IgD-negative memory B cell (primary cell): ENCODE data around the gene F13A1. TPM values are rescaled to one million over a fixed set of nuclear protein-coding genes. Genes with fewer than 3 reads are reported as not detected.
A peak's percentile ranks its signal among the peaks of the same experiment; 100 is the strongest.

Experiments used
- H3K27ac Mint-ChIP-seq, 3 donors: one replicate each; pipeline ENCODE4 v1.8.0; 2020 to 2022; ENCODE audit warnings: mild to moderate bottlenecking in 3 of 3, mixed read lengths in 3 of 3, moderate library complexity in 1 of 3
- H3K27me3 Mint-ChIP-seq: one replicate; pipeline ENCODE4 v1.8.0; 2021; ENCODE audit warnings: mixed read lengths
- H3K36me3 Mint-ChIP-seq: one replicate; pipeline ENCODE4 v1.8.0; 2020; ENCODE audit warnings: mild to moderate bottlenecking, mixed read lengths
- H3K4me1 Mint-ChIP-seq, 3 donors: one replicate each; pipeline ENCODE4 v1.8.0; 2020 to 2022; ENCODE audit warnings: mixed read lengths in 3 of 3, mild to moderate bottlenecking in 1 of 3
- H3K4me3 Mint-ChIP-seq, 4 donors: one replicate each; pipeline ENCODE4 v1.8.0; 2020 to 2022; ENCODE audit warnings: mild to moderate bottlenecking in 4 of 4, mixed read lengths in 4 of 4, moderate library complexity in 3 of 4
- H3K9me3 Mint-ChIP-seq, 3 donors: one replicate each; pipeline ENCODE4 v1.8.0; 2020 to 2021; ENCODE audit warnings: mixed read lengths in 3 of 3, mild to moderate bottlenecking in 1 of 3
- polyA plus RNA-seq: library from polyadenylated mRNA; unstranded; fragments of 300-500 nt; fragmentation: Illumina TruSeq; gene quantifications from one replicate; pipeline ENCODE4 v1.2.3, GENCODE V29; 2021

F13A1 gene
- polyA plus RNA-seq, 1 donor from 2014 or later, result 3.7 TPM

GRCh38 chr6:6169141-6169540, 151.3 kb downstream of the F13A1 start:
- Mint-ChIP-seq H3K27ac (no peak overlapping the region), H3K27me3 (peaks cover 7% of the 10 kb centered on the region), H3K4me1 (no peaks in the 10 kb centered on the region), H3K36me3 (no peaks in the 10 kb centered on the region), H3K4me3 (no peak overlapping the region), H3K9me3 (peaks cover 1 to 4% (median 3%) of the 10 kb centered on the region in 3 donors)

DNA sequence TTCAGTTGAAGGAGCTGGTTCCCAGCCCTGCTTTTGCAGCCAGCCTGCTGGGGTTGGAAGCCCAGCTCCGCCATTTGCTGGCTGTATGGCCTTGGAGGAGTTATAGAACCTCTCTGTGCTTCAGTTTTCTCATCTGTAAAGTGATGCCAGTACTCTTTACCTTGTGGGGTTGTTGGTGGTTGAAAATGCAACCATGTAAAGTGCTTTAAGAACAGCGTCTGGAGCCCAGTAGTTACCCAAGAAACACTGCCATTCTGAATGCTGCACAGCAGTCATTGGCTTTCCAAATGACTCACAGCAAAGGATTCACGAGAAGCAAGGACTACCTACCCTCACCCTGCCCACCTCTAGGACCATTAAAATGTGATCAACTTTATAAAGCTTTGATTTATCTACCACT, 154.4 kb downstream of the F13A1 start:
- Mint-ChIP-seq H3K27me3 (peaks cover 13% of the 10 kb centered on the region), H3K36me3 (no peaks in the 10 kb centered on the region), H3K27ac (no peak overlapping the region), H3K4me3 (no peak overlapping the region), H3K9me3 (no peaks in the 10 kb centered on the region), H3K4me1 (no peaks in the 10 kb centered on the region)

DNA sequence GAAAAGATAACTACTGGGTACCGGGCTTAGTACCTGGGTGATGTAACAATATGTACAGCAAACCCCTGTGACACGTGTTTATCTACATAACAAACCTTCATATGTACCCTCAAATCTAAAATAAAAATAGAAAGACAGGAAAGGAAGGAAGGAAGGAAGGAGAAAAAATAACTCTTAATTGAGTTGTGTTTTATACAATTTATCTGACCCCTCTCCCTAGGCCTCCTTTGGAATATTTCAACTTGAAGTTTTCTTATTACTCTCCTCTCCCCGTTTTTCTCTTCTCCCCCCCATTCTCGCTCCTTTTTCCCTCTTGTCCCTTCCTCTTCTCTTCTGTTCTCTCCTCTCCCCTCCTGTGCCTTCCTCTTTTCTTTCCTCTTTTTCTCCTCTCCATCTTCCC, 156.1 kb downstream of the F13A1 start:
- no peaks in the 10 kb centered on the region for H3K4me1 Mint-ChIP-seq
- H3K9me3 Mint-ChIP-seq, result no peaks in the 10 kb centered on the region
- H3K27ac Mint-ChIP-seq, result no peak overlapping the region
- H3K4me3 Mint-ChIP-seq, result no peak overlapping the region
- peaks cover 13% of the 10 kb centered on the region for H3K27me3 Mint-ChIP-seq
- no peaks in the 10 kb centered on the region for H3K36me3 Mint-ChIP-seq

DNA sequence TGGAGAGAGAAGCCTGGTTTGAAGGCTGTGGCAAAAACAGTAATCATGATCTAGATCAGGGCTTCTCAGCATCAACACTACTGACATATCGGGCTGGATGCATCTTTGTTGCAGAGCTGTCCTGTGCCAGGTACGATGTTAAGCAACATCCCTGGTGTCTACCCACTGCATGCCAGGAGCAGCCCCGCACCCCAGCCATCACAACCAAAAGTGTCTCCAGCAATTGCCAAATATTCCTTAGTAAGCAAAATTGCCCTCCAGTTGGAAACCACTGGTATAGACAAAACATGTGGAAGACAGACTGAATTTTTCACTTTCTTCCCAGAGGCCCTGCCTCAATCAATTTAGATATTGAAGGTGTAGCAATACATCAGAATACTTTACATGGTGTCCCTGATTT, 166.1 kb downstream of the F13A1 start:
- H3K36me3 Mint-ChIP-seq, result no peaks in the 10 kb centered on the region
- no peak overlapping the region for H3K27ac Mint-ChIP-seq
- H3K4me3 Mint-ChIP-seq, result no peak overlapping the region
- H3K4me1 Mint-ChIP-seq, result no peaks in the 10 kb centered on the region
- H3K27me3 Mint-ChIP-seq, result peaks cover 6% of the 10 kb centered on the region
- H3K9me3 Mint-ChIP-seq, result peaks cover 0 to 1% (median 0%) of the 10 kb centered on the region in 3 donors

GRCh38 chr6:6152060-6152459, 168.4 kb downstream of the F13A1 start:
- Mint-ChIP-seq H3K27me3 (peaks cover 2% of the 10 kb centered on the region), H3K36me3 (no peaks in the 10 kb centered on the region), H3K4me1 (no peaks in the 10 kb centered on the region), H3K4me3 (no peak overlapping the region), H3K9me3 (peaks cover 0 to 2% (median 0%) of the 10 kb centered on the region in 3 donors), H3K27ac (no peak overlapping the region)

DNA sequence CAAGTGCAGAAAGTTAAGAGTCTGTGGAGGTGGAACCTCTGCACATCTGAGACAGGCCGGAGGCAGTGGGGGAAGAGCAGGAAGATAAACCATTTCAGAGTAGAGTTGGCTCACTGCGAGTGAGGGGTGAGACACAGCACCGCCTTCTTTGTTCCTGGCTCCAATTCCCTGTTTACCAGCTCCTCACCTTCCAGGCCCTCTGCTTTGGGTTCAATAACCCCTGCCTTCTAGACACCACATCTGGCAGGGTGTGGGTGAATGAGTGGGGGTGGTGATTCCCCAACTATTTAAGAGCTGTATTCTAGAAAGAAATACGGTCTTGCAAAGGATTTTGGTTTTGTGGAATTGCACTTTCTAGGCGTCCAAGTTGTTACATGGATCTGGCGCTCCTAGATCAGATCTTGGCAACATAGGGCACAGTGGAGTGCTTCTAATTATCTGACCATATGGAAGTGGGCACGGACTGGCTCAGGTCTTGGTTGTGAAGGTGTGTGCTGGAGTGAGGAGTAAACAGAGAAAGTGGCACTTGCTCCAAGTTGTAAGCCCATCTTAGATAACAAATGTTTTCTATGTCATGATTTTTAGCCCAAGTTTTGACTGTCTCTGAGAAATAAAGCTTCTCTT, 172.2 kb downstream of the F13A1 start:
- H3K27ac Mint-ChIP-seq, result no peak overlapping the region
- peaks cover 0 to 6% (median 6%) of the 10 kb centered on the region in 3 donors for H3K9me3 Mint-ChIP-seq

GRCh38 chr6:6131492-6132109, 188.9 kb downstream of the F13A1 start:
- H3K36me3 Mint-ChIP-seq, result peaks cover 1% of the 10 kb centered on the region
- H3K27me3 Mint-ChIP-seq, result no peaks in the 10 kb centered on the region
- no peak overlapping the region for H3K4me3 Mint-ChIP-seq
- H3K9me3 Mint-ChIP-seq, result no peaks in the 10 kb centered on the region
- H3K27ac Mint-ChIP-seq, result no peak overlapping the region
- no peaks in the 10 kb centered on the region for H3K4me1 Mint-ChIP-seq

More for the DNA sequence above, 172.2 kb downstream of the F13A1 start:
- H3K36me3 Mint-ChIP-seq, result no peaks in the 10 kb centered on the region
- peaks cover 20% of the 10 kb centered on the region for H3K27me3 Mint-ChIP-seq
- no peaks in the 10 kb centered on the region for H3K4me1 Mint-ChIP-seq
- H3K4me3 Mint-ChIP-seq, result no peak overlapping the region

GRCh38 chr6:6125495-6125894, 195.0 kb downstream of the F13A1 start:
- Mint-ChIP-seq H3K4me3 (no peak overlapping the region), H3K27ac (no peak overlapping the region), H3K27me3 (peaks cover 10% of the 10 kb centered on the region), H3K4me1 (no peaks in the 10 kb centered on the region), H3K36me3 (peaks cover 1% of the 10 kb centered on the region), H3K9me3 (peaks cover 5 to 22% (median 15%) of the 10 kb centered on the region in 3 donors)

DNA sequence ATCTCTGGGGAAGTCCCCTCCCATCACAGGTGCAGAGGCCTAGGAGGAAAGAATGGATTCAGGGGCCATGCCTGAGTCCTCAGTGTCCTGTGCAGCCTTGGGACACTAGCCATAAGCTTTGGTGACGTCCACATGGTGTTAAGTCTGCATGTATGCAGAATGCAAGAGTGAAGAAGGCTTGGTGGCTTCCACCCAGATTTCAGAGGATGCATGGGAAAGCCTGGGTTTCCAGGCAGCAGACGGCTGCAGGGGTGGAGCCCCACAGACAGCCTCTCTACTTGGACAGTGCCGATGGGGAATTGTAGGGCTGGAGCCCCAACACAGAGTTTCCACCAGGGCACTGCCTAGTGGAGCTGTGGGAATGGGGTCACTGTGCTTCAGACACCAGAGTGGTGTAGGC, 196.7 kb downstream of the F13A1 start:
- Mint-ChIP-seq H3K36me3 (peaks cover 1% of the 10 kb centered on the region), H3K4me3 (no peak overlapping the region), H3K27ac (no peak overlapping the region), H3K9me3 (peaks cover 5 to 22% (median 17%) of the 10 kb centered on the region in 3 donors), H3K4me1 (no peaks in the 10 kb centered on the region), H3K27me3 (peaks cover 10% of the 10 kb centered on the region)

- no peak overlapping the region for H3K27ac Mint-ChIP-seq
- H3K9me3 Mint-ChIP-seq, result peaks cover 11 to 31% (median 31%) of the 10 kb centered on the region in 3 donors
- H3K4me3 Mint-ChIP-seq, result peak overlapping the region in 1 of 4 donors; percentile 5
- H3K27me3 Mint-ChIP-seq, result peaks cover 14% of the 10 kb centered on the region
- H3K36me3 Mint-ChIP-seq, result peaks cover 1% of the 10 kb centered on the region
- H3K4me1 Mint-ChIP-seq, result no peaks in the 10 kb centered on the region
These were observed 198.5 kb downstream of the F13A1 start for GRCh38 chr6:6121943-6122342.

GRCh38 chr6:6105472-6106036, 214.9 kb downstream of the F13A1 start:
- H3K36me3 Mint-ChIP-seq, result peaks cover 2% of the 10 kb centered on the region
- peaks cover 2 to 33% (median 4%) of the 10 kb centered on the region in 3 donors for H3K9me3 Mint-ChIP-seq
- peaks cover 3% of the 10 kb centered on the region for H3K27me3 Mint-ChIP-seq
- H3K4me1 Mint-ChIP-seq, result no peaks in the 10 kb centered on the region
- H3K4me3 Mint-ChIP-seq, result no peak overlapping the region
- H3K27ac Mint-ChIP-seq, result no peak overlapping the region
